ENCODE results near the gene KIF26B. TPM values are rescaled to one million over a fixed set of nuclear protein-coding genes. Genes with fewer than 3 reads are reported as not detected.

The KIF26B gene
- total and polyA plus RNA-seq, 2 experiments from 2014 or later: 0.03 to 0.76 TPM

DNA sequence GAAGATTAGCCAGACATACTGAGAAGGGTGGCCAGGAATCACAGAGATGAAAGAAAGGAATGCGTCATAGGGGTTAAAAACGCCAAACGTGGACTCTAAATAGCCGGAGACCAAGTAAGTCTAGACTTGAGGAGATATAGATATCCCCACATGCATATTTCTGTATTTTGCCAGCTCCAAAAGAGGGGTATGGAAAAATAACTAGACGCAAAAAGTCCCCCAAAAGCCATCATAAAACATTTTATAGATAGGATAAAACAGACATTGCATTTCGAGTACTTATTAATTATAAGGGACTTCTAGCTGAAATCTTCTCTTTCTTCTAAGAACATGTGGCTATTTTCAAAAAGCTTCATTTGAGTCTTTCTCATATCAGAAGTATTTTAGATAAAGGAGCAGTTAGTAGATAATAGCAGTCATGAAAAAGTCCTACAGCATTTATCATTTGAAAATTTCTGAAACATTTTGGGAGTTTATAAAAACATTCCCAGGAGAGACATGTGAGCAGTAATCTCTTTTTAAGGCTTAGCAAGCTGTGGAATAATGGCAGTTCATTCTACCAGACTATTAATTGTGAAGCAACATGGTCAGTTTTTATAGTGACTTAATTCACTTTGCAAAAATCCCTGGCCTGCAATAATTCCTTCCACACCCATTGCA lies 6.1 kb downstream of the KIF26B start:
- no peak overlapping the region for H3K4me3 Mint-ChIP-seq
- DNase-seq (ENCODE audit: low spot score) (no peak), ATAC-seq (no peak)
- H3K27me3 ChIP-seq (ENCODE audit: insufficient read depth): peaks cover 30% of the 10 kb centered on the region
- H3K9me2 ChIP-seq (ENCODE audit: insufficient read depth): no peaks in the 10 kb centered on the region
- no peaks in the 10 kb centered on the region for H3K36me3 ChIP-seq (ENCODE audit: insufficient read depth)
- no peak overlapping the region for H3K4me3 ChIP-seq
- H3F3A ChIP-seq (replicated peaks; ENCODE audit: low read depth): no peaks in the 10 kb centered on the region
- no peaks in the 10 kb centered on the region for H3K9me3 Mint-ChIP-seq
- no peak overlapping the region for H2AFZ ChIP-seq
- peaks cover 7% of the 10 kb centered on the region for H3K4me1 Mint-ChIP-seq
- TF ChIP-seq NANOG (IDR thresholded peaks at IDR 0.05; ENCODE audit: borderline replicate concordance) (no peak), STAT1 (IDR thresholded peaks at IDR 0.05; ENCODE audit: unreplicated experiment) (no peak)
- TF ChIP-seq, protein P1, sequence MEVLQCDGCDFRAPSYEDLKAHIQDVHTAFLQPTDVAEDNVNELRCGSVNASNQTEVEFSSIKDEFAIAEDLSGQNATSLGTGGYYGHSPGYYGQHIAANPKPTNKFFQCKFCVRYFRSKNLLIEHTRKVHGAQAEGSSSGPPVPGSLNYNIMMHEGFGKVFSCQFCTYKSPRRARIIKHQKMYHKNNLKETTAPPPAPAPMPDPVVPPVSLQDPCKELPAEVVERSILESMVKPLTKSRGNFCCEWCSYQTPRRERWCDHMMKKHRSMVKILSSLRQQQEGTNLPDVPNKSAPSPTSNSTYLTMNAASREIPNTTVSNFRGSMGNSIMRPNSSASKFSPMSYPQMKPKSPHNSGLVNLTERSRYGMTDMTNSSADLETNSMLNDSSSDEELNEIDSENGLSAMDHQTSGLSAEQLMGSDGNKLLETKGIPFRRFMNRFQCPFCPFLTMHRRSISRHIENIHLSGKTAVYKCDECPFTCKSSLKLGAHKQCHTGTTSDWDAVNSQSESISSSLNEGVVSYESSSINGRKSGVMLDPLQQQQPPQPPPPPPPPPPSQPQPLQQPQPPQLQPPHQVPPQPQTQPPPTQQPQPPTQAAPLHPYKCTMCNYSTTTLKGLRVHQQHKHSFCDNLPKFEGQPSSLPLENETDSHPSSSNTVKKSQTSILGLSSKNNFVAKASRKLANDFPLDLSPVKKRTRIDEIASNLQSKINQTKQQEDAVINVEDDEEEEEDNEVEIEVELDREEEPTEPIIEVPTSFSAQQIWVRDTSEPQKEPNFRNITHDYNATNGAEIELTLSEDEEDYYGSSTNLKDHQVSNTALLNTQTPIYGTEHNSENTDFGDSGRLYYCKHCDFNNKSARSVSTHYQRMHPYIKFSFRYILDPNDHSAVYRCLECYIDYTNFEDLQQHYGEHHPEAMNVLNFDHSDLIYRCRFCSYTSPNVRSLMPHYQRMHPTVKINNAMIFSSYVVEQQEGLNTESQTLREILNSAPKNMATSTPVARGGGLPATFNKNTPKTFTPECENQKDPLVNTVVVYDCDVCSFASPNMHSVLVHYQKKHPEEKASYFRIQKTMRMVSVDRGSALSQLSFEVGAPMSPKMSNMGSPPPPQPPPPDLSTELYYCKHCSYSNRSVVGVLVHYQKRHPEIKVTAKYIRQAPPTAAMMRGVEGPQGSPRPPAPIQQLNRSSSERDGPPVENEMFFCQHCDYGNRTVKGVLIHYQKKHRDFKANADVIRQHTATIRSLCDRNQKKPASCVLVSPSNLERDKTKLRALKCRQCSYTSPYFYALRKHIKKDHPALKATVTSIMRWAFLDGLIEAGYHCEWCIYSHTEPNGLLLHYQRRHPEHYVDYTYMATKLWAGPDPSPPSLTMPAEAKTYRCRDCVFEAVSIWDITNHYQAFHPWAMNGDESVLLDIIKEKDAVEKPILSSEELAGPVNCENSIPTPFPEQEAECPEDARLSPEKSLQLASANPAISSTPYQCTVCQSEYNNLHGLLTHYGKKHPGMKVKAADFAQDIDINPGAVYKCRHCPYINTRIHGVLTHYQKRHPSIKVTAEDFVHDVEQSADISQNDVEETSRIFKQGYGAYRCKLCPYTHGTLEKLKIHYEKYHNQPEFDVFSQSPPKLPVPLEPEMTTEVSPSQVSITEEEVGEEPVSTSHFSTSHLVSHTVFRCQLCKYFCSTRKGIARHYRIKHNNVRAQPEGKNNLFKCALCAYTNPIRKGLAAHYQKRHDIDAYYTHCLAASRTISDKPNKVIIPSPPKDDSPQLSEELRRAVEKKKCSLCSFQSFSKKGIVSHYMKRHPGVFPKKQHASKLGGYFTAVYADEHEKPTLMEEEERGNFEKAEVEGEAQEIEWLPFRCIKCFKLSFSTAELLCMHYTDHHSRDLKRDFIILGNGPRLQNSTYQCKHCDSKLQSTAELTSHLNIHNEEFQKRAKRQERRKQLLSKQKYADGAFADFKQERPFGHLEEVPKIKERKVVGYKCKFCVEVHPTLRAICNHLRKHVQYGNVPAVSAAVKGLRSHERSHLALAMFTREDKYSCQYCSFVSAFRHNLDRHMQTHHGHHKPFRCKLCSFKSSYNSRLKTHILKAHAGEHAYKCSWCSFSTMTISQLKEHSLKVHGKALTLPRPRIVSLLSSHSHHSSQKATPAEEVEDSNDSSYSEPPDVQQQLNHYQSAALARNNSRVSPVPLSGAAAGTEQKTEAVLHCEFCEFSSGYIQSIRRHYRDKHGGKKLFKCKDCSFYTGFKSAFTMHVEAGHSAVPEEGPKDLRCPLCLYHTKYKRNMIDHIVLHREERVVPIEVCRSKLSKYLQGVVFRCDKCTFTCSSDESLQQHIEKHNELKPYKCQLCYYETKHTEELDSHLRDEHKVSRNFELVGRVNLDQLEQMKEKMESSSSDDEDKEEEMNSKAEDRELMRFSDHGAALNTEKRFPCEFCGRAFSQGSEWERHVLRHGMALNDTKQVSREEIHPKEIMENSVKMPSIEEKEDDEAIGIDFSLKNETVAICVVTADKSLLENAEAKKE (CRISPR knock-in tag; IDR thresholded peaks at IDR 0.05): no peak
- TF ChIP-seq, protein P2, sequence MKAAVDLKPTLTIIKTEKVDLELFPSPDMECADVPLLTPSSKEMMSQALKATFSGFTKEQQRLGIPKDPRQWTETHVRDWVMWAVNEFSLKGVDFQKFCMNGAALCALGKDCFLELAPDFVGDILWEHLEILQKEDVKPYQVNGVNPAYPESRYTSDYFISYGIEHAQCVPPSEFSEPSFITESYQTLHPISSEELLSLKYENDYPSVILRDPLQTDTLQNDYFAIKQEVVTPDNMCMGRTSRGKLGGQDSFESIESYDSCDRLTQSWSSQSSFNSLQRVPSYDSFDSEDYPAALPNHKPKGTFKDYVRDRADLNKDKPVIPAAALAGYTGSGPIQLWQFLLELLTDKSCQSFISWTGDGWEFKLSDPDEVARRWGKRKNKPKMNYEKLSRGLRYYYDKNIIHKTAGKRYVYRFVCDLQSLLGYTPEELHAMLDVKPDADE (IDR thresholded peaks at IDR 0.05): no peak
- H3K27ac ChIP-seq (ENCODE audit: low read depth): no peak overlapping the region
- H3K27me3 Mint-ChIP-seq (ENCODE audit: insufficient read depth, low read depth, poor library complexity): peaks cover 16% of the 10 kb centered on the region
- no peak overlapping the region for H3K27ac Mint-ChIP-seq
- no peak overlapping the region for H3K4me2 ChIP-seq
- H4K20me1 ChIP-seq (replicated peaks; ENCODE audit: insufficient read depth): no peaks in the 10 kb centered on the region
- H3K79me2 ChIP-seq (replicated peaks; ENCODE audit: insufficient read depth): no peaks in the 10 kb centered on the region
- peaks cover under 1% of the 10 kb centered on the region; the same call in 1 of the 2 replicates for H3K4me1 ChIP-seq (ENCODE audit: insufficient read depth)
- no peaks in the 10 kb centered on the region for H3K36me3 Mint-ChIP-seq (ENCODE audit: low read depth)

DNA sequence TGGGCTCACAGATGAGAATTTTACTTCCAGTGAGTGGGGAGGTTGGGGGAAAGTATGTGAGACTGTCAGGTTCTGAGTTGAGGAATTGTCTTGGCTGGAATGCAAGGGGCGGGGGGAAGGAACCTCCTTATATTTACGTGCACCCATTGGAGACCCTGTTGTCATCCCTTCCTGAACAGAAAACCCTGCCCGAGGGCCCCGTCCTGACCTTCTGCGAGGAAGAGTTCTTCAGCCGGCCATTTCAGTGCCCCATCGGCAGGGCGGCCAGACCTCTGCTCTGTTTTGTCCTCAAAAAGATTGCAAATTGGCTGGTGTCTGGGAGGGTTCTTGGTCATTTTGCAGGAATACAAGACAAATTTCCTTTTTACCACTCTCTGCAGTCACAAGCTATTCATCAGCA lies 7.1 kb downstream of the KIF26B start:
- no peak overlapping the region for H3K4me3 Mint-ChIP-seq
- H3K27me3 Mint-ChIP-seq (ENCODE audit: insufficient read depth, low read depth, poor library complexity): peaks cover 14% of the 10 kb centered on the region
- no peaks in the 10 kb centered on the region for H3K36me3 ChIP-seq (ENCODE audit: insufficient read depth)
- peaks cover 20% of the 10 kb centered on the region for H3K27me3 ChIP-seq (ENCODE audit: insufficient read depth)
- ATAC-seq: no peak
- no peak overlapping the region for H3K4me3 ChIP-seq
- no peaks in the 10 kb centered on the region for H3K36me3 Mint-ChIP-seq (ENCODE audit: low read depth)
- no peaks in the 10 kb centered on the region for H3F3A ChIP-seq (replicated peaks; ENCODE audit: low read depth)
- H3K9me3 Mint-ChIP-seq: no peaks in the 10 kb centered on the region
- no peak overlapping the region for H3K27ac ChIP-seq (ENCODE audit: low read depth)
- no peak overlapping the region for H2AFZ ChIP-seq
- no peak overlapping the region for H3K4me2 ChIP-seq
- no peaks in the 10 kb centered on the region for H3K9me2 ChIP-seq (ENCODE audit: insufficient read depth)
- no peaks in the 10 kb centered on the region for H4K20me1 ChIP-seq (replicated peaks; ENCODE audit: insufficient read depth)
- DNase-seq (ENCODE audit: low spot score): no peak
- H3K79me2 ChIP-seq (replicated peaks; ENCODE audit: insufficient read depth): no peaks in the 10 kb centered on the region
- H3K4me1 ChIP-seq (ENCODE audit: insufficient read depth): peaks cover 11% of the 10 kb centered on the region
- peaks cover 16% of the 10 kb centered on the region for H3K4me1 Mint-ChIP-seq
- H3K27ac Mint-ChIP-seq: no peak overlapping the region
- no peak for TF ChIP-seq REST (IDR thresholded peaks at IDR 0.05; ENCODE audit: unreplicated experiment)
- no peak for TF ChIP-seq EZH2 (IDR thresholded peaks at IDR 0.05; ENCODE audit: low read depth, unreplicated experiment)
- TF ChIP-seq, protein P2 (IDR thresholded peaks at IDR 0.05): no peak
- no peak for TF ChIP-seq STAT1 (IDR thresholded peaks at IDR 0.05; ENCODE audit: unreplicated experiment)
